ENCODE results near the gene PIP5KL1. TPM values are rescaled to one million over a fixed set of nuclear protein-coding genes. Genes with fewer than 3 reads are reported as not detected.

The PIP5KL1 gene
- total and polyA plus RNA-seq, 2 of the 4 experiments (the other 2 are of a cell fraction), result 0.36 to 3.6 TPM

GRCh38 chr9:127934986-127935385 lies 4.4 kb upstream of the PIP5KL1 start:
- in situ Hi-C loops (cut with MboI; ENCODE audit: low sequenced_read_pairs), result loop anchor here (5.0 kb wide), 1 partner anchor 162 kb away; no protein-coding TSS in a partner anchor
- ChIA-PET POLR2A (ENCODE audit: unreplicated experiment) (no interaction called here), CTCF (interaction anchor here (0.5 kb wide), 1 partner anchor 181 kb away, joined by 3 read pairs; no protein-coding TSS in a partner anchor)
- Histone ChIP-seq H3K4me3 (ENCODE audit: insufficient read depth, low read depth, low read length) (no peak overlapping the region), H3K36me3 (ENCODE audit: control insufficient read depth, insufficient read depth, low read length) (peaks cover 7% of the 10 kb centered on the region), H4K8ac (ENCODE audit: low read depth in 2 of 2, low read length in 2 of 2) (no peak overlapping the region), H2BK120ac (ENCODE audit: low read depth, low read length) (no peak overlapping the region), H2AK5ac (ENCODE audit: low read depth, low read length) (no peak overlapping the region), H4K5ac (ENCODE audit: low read depth, low read length) (no peak overlapping the region), H3K27ac (ENCODE audit: insufficient read depth, low read length) (no peak overlapping the region), H3K14ac (replicated peaks; ENCODE audit: low read depth, low read length) (no peak overlapping the region), H3K79me1 (ENCODE audit: low read depth in 1 of 2, low read length in 2 of 2) (peaks cover 16 to 53% of the 10 kb centered on the region in 2 experiments; a peak in 3 of 4 replicates), H3K23ac (ENCODE audit: low read depth, low read length) (no peak overlapping the region), H4K20me1 (ENCODE audit: insufficient read depth, low read length) (peaks cover 31% of the 10 kb centered on the region), H3K4me2 (ENCODE audit: low read depth, low read length) (no peak overlapping the region), H3K4me1 (ENCODE audit: control insufficient read depth, insufficient read depth, low read length) (peaks cover 25% of the 10 kb centered on the region), H4K91ac (ENCODE audit: insufficient read depth, low read depth, low read length) (no peak overlapping the region), H2BK5ac (ENCODE audit: low read depth, low read length, poor library complexity, severe bottlenecking) (no peak overlapping the region), H3K56ac (ENCODE audit: extremely low read depth, insufficient read depth, low read length) (no peak overlapping the region), H2BK20ac (ENCODE audit: low read depth, low read length) (no peak overlapping the region), H3K9me1 (ENCODE audit: insufficient read depth, low read length) (peaks cover 40% of the 10 kb centered on the region), H2AFZ (replicated peaks; ENCODE audit: low read length, poor library complexity) (no peak overlapping the region), H3K27me3 (ENCODE audit: control insufficient read depth, insufficient read depth, low read length) (no peaks in the 10 kb centered on the region), H2AK9ac (replicated peaks; ENCODE audit: low read depth, low read length, poor library complexity) (no peak overlapping the region), H3K9ac (ENCODE audit: low read depth, low read length) (no peak overlapping the region), H3K9me3 (ENCODE audit: control insufficient read depth, insufficient read depth, low read length) (no peaks in the 10 kb centered on the region), H2BK15ac (ENCODE audit: low read depth, low read length) (no peak overlapping the region), H3K18ac (ENCODE audit: low read depth, low read length) (no peak overlapping the region), H3K4ac (ENCODE audit: low read depth, low read length) (no peak overlapping the region)
- no TSS peak for BruUV-seq (replicated peaks)
- ATAC-seq (ENCODE audit: low read depth) (no peak), DNase-seq (no peak)
- TF ChIP-seq SMC3 (IDR thresholded peaks at IDR 0.05; ENCODE audit: low read depth, low read length), result no peak
- TF ChIP-seq NFE2L2 (IDR thresholded peaks at IDR 0.05; ENCODE audit: low read depth, low read length), result no peak
- TF ChIP-seq MAZ (IDR thresholded peaks at IDR 0.05; ENCODE audit: borderline replicate concordance, low read depth, low read length), result no peak
- no peak for TF ChIP-seq RAD21 (IDR thresholded peaks at IDR 0.05; ENCODE audit: low read length)
- TF ChIP-seq ELK1 (IDR thresholded peaks at IDR 0.05; ENCODE audit: borderline replicate concordance, low read depth, low read length), result no peak
- TF ChIP-seq POLR2A (IDR thresholded peaks at IDR 0.05; ENCODE audit: low read depth, low read length), result no peak
- intact Hi-C loops (cut with micrococcal nuclease), result no loop called here
- WGBS, 2 experiments (ENCODE audit: extremely low coverage in 2 of 2, insufficient read length in 1 of 2), result 33% methylated on average over 3 of the region's 11 CpGs; no CpG with 5 or more reads in 1 of the 2 experiments
- dilution Hi-C loops (cut with HindIII; ENCODE audit: low sequenced_read_pairs, unreplicated experiment), result no loop called here

Measured in IMR-90 (cell line).